Fibroblast of the aortic adventitia (primary cell): ENCODE data around the gene FGF9. TPM values are rescaled to one million over a fixed set of nuclear protein-coding genes. Genes with fewer than 3 reads are reported as not detected.

Source experiments
- DNase-seq: peaks from one replicate; pipeline ENCODE4 v3.0.0-alpha.2; 2010; ENCODE audit warnings: low read depth
- H3K4me3 ChIP-seq: 2 replicates; pipeline ENCODE4 v1.5.1; 2011; ENCODE audit warnings: low read depth, mild to moderate bottlenecking, control low read depth, low read length, moderate library complexity
- total RNA-seq: library from RNA; depleted of rRNA; stranded (reverse); fragments of >200 nt; gene quantifications from 2 replicates; pipeline ENCODE4 v1.2.3, GENCODE V29; 2012; ENCODE audit warnings: low replicate concordance
- TF ChIP-seq, protein P1 (sequence below): IDR thresholded peaks from 2 replicates; pipeline ENCODE4 v1.5.1; 2011; ENCODE audit warnings: mild to moderate bottlenecking, low read length, control low read depth, inconsistent platforms; ENCODE audit not compliant: insufficient read depth

FGF9 gene
- total RNA-seq, 1 donor, result 0.18 TPM

DNA sequence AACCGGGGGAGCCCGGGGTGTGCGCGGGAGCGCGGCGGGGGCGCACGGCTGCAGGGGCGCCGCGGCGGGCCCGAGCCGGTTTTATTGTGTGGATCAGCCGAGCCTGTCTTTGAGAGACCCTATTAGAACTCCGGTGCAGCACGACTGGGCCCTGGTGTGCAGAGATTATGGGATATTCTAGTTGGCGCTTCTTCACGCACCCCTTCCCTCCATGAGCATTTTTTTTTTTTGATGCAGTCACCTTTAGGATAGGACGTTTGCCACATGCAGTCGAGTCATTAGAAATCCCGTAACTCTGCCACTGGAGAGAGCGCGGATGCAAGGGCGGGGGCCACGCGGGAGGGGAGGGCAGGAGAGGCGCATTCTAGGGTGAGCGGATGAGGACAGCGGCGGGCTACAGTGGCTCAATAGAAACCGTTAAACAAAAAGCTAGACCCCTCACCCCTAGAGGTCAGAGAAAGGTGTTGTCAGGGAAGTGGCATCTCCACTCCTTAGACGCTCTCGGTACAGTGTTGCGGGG is 3.7 kb downstream of the FGF9 start:
- H3K4me3 ChIP-seq, result peak overlapping the region; percentile 17
- TF ChIP-seq, protein P1, sequence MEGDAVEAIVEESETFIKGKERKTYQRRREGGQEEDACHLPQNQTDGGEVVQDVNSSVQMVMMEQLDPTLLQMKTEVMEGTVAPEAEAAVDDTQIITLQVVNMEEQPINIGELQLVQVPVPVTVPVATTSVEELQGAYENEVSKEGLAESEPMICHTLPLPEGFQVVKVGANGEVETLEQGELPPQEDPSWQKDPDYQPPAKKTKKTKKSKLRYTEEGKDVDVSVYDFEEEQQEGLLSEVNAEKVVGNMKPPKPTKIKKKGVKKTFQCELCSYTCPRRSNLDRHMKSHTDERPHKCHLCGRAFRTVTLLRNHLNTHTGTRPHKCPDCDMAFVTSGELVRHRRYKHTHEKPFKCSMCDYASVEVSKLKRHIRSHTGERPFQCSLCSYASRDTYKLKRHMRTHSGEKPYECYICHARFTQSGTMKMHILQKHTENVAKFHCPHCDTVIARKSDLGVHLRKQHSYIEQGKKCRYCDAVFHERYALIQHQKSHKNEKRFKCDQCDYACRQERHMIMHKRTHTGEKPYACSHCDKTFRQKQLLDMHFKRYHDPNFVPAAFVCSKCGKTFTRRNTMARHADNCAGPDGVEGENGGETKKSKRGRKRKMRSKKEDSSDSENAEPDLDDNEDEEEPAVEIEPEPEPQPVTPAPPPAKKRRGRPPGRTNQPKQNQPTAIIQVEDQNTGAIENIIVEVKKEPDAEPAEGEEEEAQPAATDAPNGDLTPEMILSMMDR, result no peak
- DNase-seq, result no peak

DNA sequence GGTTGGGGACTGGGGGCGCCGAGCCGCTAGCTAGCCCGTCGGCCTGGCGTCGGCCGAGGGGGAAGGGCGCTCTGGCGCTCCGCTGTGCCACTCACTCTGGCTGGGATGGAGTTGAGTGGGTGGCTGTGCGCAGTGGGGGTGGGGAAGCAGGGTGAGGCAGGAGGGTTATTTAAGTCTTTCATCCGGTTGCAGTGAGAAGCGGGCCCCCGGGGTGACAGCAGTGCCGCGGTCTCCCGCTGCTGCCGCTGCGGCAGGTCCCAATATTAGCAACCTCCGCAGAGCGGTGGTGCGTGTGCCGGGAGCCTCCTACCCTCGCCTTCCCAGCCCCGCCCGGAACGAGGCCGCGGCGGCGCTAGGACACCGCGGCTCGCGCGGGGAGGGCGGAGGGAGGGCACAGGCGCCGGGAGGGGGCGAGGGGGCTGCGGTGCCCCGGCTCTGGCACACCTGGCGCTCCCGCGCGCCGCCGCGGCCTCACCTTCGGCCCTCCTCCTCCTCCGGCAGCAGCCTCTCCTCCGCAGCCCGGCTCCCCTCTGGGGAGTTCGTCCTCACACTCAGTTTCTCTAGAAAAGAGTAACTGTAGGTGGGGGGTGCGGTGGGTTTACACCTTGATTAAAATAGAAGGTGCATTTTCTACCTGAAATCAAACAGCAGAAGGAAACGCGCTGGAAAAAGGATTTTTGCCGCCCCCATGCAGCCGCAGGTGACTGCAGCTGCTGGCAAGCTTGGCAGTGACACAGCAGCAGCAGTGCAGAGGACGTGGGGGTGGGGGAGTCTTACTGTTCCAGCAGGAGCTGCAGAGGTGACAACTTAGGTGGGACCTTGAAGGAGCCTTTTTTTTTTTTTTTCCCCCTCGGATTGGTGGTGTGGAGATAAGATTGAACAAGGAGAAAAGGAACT is 4.5 kb downstream of the FGF9 start:
- H3K4me3 ChIP-seq, result no peak overlapping the region
- TF ChIP-seq, protein P1, result no peak

DNA sequence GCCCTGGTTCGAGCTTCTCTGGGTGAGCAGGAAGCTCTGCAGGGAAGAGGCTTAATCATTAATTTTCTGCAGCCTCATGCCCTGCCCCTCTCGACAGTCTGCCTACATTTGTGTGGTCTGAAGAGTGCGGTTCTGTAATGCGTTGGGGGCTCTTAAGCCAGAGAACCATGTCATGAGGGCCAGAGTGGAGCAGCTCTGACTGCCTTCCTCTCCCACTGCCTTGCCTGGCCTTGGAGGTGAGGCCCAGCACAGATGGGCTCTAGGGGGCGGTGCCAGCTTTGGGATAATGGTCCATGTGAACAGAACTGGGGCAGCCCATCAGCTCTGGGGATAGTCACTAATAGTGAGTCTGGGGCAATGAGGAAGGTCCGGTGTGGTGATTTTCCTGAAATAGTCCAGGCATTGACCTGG is 5.7 kb downstream of the FGF9 start:
- TF ChIP-seq, protein P1, result no peak
- DNase-seq, result no peak
- no peak overlapping the region for H3K4me3 ChIP-seq

More for the DNA sequence above, 4.5 kb downstream of the FGF9 start:
- no peak for DNase-seq

DNA sequence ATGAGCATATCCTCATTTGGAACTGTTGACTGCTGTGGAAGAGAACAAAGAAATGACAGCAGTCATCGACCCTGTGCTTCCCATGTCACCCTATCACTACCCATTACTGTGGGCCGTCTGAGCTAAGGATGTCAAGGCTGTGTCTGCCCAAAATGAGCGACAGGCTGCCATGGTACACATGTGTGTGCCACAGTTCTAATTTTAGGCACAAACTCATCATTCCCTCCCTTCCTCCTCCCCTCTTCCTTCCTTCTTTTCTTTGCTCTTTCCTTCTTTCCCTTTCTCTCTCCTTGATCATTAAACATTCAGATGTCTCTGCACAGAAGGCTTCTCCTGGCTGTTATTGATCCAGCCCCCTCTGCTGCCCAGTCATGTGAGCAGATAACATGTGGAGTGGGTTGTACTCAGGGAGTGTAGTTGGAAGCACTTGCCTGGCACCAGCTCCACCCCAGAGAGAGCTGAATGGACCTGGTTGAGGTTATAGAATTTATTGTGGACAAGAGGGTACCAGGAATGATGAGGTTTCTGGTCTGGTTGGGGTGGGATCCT is 6.3 kb downstream of the FGF9 start:
- no peak for DNase-seq
- TF ChIP-seq, protein P1, result no peak
- H3K4me3 ChIP-seq, result no peak overlapping the region

DNA sequence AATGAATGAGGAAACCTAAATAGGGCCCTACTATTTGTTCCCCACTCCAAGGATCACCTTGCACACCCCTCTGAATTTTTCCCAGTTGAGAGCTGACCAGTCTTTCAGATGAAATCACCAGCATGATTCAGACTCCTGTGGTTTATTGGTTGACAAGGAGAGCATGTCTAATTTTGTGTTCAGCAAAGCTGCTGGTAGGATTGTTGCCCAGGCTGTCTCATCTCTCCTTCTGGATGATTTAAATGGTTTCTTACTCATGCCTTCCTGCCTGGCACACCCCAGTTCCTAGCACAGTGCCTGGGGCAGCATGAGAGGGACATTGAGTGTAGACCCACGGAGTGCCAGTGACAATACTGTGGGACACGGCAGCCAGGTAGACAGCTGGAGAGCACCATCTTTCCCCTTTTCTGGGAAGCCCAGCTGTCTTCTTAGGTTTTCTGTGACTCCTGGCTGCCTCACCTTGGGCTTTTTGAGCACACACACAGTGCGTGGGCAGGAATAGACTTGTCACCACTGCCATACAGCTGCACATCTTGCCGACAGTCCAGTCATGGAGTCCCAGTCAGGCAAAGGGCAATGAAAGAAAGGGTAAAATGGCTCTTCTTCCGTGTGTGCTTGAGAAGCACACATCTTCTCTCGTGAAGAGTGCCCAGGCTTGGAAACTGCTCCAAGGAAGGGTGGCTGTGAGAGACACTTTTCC is 12.3 kb downstream of the FGF9 start:
- DNase-seq, result peak; percentile 14
- TF ChIP-seq, protein P1, result no peak

DNA sequence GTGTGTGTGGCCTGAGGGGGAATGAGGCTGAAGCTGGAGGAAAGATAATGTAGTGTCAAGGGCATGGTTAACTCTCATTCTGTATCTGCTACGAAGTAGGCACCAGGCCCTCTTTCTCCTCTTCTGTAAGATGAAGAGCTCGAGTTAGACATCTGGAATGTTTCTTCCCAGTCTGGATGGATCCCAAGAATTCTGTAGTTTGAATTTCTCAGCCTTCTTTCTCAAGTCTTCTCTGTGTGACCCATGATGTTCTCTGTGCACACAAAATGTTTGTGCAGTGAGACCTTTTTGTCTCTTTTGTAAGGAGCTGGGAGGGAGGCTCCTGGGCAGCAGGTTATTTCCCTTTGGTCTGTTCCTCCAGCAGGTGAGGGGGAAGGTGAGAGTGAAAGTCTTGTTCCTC is 13.7 kb downstream of the FGF9 start:
- DNase-seq, result no peak
- TF ChIP-seq, protein P1, result no peak

More for the DNA sequence above, 12.3 kb downstream of the FGF9 start:
- H3K4me3 ChIP-seq, result no peak overlapping the region

More for the DNA sequence above, 13.7 kb downstream of the FGF9 start:
- no peak overlapping the region for H3K4me3 ChIP-seq
